Fibroblast of mammary gland (primary cell): Measurements from ENCODE around the gene CC2D1A.

Source experiments
- DNase-seq: peaks from one replicate; pipeline ENCODE4 v3.0.0-alpha.2; 2010; ENCODE audit warnings: low read depth
- H3K4me3 ChIP-seq: 2 replicates; pipeline ENCODE4 v1.5.1; 2011; ENCODE audit warnings: low read depth, mild to moderate bottlenecking, low read length, moderate library complexity; ENCODE audit not compliant: control insufficient read depth
- TF ChIP-seq, protein P1 (sequence below): conservative IDR thresholded peaks from 2 replicates; pipeline ENCODE4 v1.5.1; 2011; ENCODE audit warnings: low read depth, low read length, inconsistent platforms; ENCODE audit not compliant: control insufficient read depth, insufficient read depth

Gene CC2D1A

DNA sequence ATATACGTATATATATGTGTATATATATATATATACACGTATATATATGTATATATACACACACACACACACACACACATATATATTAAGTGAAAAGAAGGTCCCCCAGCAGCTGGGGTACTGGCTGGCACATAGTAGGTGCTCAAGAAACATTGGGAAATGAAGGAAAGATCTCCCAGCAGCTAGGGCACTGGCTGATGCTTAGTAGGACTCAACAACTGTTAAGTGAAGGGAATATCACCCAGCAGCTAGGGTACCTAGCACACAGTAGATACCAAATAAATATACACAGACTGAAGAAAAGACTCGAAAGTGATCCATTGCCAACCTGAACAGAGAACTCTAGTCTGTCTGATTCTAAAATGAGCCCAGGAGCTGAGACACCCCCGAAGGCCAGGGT, 20.0 kb downstream of the CC2D1A start:
- TF ChIP-seq, protein P1, sequence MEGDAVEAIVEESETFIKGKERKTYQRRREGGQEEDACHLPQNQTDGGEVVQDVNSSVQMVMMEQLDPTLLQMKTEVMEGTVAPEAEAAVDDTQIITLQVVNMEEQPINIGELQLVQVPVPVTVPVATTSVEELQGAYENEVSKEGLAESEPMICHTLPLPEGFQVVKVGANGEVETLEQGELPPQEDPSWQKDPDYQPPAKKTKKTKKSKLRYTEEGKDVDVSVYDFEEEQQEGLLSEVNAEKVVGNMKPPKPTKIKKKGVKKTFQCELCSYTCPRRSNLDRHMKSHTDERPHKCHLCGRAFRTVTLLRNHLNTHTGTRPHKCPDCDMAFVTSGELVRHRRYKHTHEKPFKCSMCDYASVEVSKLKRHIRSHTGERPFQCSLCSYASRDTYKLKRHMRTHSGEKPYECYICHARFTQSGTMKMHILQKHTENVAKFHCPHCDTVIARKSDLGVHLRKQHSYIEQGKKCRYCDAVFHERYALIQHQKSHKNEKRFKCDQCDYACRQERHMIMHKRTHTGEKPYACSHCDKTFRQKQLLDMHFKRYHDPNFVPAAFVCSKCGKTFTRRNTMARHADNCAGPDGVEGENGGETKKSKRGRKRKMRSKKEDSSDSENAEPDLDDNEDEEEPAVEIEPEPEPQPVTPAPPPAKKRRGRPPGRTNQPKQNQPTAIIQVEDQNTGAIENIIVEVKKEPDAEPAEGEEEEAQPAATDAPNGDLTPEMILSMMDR = no peak
- DNase-seq = no peak
- H3K4me3 ChIP-seq = no peak overlapping the region

DNA sequence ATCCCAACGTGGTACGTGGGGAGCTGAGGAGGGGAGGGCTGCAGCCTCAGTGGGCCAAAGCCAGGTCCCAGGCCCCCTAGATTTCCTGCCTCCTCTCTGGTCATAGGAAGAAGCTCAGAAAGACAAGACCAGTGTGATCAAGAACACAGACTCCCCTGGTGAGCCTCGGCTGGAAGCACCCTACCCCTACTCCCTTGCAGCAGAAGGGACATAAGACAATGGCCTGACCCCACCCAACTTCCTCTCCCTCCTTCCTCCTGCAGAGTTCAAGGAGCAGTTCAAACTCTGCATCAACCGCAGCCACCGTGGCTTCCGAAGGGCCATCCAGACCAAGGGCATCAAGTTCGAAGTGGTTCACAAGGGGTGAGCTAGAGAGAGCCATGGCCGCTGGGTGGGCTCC, 20.7 kb downstream of the CC2D1A start:
- no peak for DNase-seq
- TF ChIP-seq, protein P1 = no peak
- H3K4me3 ChIP-seq = no peak overlapping the region

DNA sequence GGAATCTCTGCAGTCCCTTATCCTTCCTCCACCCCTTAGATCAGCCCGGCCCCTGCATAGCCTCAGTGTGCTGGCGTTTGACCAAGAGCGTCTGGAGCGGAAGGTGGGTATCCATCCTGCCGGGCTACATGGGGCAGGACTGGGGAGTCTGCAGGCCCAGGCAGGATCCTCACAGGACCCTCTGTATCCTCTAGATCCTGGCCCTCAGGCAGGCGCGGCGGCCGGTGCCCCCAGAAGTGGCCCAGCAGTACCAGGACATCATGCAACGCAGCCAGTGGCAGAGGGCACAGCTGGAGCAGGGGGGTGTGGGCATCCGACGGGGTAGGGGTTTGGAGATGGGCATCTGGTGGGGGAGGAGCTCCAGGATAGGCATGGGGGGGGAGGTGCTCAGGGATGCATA, 23.3 kb downstream of the CC2D1A start:
- TF ChIP-seq, protein P1 = no peak
- no peak for DNase-seq

DNA sequence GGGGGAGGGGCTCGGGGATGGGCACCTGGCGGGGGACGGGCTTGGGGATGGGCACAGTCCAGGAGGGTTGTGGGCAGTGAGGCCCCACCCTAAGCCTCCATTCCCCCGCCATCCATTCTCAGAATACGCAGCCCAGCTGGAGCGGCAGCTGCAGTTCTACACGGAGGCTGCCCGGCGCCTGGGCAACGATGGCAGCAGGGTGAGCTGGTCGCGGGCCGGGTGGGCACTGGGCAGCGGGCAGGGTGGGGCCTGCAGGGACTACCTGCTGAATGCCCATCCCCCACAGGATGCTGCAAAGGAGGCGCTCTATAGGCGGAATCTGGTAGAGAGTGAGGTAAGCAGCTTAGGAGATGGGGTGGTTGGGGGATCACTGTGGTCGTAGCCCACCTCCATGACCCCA, 24.0 kb downstream of the CC2D1A start:
- DNase-seq = no peak
- TF ChIP-seq, protein P1 = no peak
- no peak overlapping the region for H3K4me3 ChIP-seq

More for the DNA sequence above, 23.3 kb downstream of the CC2D1A start:
- no peak overlapping the region for H3K4me3 ChIP-seq

DNA sequence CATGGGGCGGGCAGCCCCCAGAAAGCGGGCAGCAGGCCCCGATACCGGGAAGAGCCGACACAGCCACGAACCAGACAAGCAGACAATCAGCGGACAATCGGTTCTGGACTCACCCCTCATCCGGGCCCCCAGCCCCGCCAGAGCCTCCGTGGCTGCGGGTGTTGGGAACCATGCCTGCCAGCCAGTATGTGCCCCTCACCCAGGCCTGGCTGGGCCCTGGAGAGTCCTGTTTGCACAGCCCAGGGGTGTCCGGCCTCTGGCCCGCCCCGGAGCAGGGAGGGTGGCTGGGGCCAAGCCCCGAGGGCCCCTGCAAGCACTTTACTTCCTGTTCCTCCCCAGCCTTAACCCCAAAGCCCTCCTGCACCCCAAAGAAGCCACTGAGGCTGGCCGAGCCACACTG, 24.4 kb downstream of the CC2D1A start:
- no peak for DNase-seq
- no peak overlapping the region for H3K4me3 ChIP-seq
- TF ChIP-seq, protein P1 = no peak

DNA sequence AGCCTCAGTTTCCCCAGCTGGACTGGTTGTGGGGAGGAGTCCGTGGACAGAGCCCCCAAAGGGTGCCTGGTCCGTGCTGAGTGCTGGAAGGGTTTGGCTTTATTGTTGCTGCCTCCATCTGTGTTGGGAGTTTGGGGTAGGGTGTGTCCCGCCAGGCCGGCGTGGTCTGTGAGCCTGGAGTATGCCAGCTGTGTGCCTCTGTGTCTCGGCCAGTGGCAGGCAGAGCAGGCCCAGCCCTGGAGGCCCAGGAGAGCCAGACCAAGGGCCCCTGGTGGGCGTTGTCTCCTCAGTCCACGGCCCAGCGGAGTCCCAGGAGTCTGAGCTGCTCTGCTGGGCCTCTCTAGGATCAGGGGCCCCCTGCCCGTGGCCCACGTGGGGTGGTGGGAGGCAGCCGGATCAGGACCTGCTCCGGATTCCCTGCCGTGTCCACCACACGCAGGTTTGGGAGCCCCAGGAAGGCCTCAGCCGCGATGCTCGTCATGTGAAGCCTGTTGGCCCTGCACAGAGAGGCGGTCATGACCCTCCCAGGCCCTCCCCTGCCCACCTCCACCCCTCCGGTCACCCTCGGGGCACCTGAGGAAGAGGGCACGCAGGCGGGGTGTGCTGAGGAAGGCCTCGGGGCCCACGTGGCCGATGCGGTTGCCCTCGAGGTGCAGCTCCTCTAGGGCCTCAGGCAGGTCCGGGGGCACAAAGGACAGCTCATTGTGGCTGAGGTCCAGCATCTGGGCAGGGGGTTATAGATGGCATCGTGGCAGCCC, 25.6 kb downstream of the CC2D1A start:
- no peak overlapping the region for H3K4me3 ChIP-seq
- DNase-seq = no peak
- TF ChIP-seq, protein P1 = no peak

DNA sequence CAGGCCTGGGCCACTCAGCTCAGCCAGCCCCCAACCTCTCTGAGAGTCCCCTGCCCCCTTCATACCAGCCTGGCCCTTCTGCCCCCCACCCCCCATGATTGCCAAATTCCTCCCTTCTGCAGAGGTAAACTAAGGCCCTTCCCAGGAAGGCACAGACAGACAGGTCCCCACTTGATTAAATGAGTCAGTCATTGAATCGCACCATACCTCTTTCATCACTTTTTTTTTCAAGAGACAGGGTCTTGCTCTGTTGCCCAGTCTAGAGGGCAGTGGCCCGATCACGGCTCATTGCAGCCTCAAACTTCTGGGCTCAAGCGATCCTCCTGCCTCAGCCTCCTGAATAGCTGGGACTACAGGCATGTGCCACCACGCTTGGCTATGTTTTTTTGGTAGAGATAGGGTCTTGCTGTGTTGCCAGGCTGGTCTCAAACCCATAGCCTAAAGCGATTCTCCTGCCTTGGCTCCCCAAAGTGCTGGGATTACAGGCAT, 26.2 kb downstream of the CC2D1A start:
- TF ChIP-seq, protein P1 = no peak
- H3K4me3 ChIP-seq = no peak overlapping the region
- DNase-seq = no peak
